ENCODE results near the gene ABCF2.

ABCF2 gene

GRCh38 chr7:151237244-151238189 lies 10.5 kb upstream of the ABCF2 start:
- Histone ChIP-seq H3K4me1 (ENCODE audit: control insufficient read depth in 2 of 2, insufficient read depth in 1 of 2, low read depth in 1 of 2, low read length in 2 of 2) (peaks cover 5 to 9% of the 10 kb centered on the region in 2 donors), H3K27ac (replicated peaks; ENCODE audit: low read length) (no peak overlapping the region)

DNA sequence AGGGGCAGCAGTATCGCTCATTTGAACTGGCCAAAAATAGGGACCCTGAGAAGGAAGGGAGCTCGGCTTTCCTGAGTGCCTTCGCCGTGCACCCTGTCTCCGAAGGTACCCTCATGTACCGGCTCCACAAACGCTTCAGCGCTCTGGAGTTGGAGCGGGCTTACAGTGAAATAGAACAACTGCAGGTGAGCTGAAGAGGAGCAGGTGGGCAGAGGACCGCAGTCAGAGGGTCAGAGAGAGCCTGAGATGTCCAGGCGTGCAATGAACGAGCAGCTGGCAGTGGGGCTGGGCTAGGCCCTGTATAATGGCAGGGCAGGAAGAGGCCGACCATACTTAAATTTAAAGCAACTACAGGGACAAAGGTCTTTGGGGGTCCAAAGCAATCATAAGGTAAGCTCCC lies 9.4 kb upstream of the ABCF2 start:
- Histone ChIP-seq H3K79me1 (ENCODE audit: low read depth, low read length) (peaks cover 19% of the 10 kb centered on the region), H2BK15ac (ENCODE audit: low read length) (no peak overlapping the region), H3K4me3 (ENCODE audit: low read length in 2 of 2) (peak overlapping the region in 1 of 2 donors; percentile 24), H3K9ac (ENCODE audit: low read depth, low read length, poor library complexity) (no peak overlapping the region), H4K91ac (ENCODE audit: low read depth, low read length, poor library complexity) (no peak overlapping the region), H2BK5ac (ENCODE audit: low read length) (no peak overlapping the region), H3K27ac (replicated peaks; ENCODE audit: low read length) (no peak overlapping the region), H2BK120ac (ENCODE audit: low read depth, low read length) (no peak overlapping the region), H3K9me3 (replicated peaks in 1 of 2; ENCODE audit: control insufficient read depth in 2 of 2, insufficient read depth in 1 of 2, low read depth in 1 of 2, low read length in 2 of 2) (no peaks in the 10 kb centered on the region), H3K18ac (ENCODE audit: low read length) (no peak overlapping the region), H3K4me1 (ENCODE audit: control insufficient read depth in 2 of 2, insufficient read depth in 1 of 2, low read depth in 1 of 2, low read length in 2 of 2) (peaks cover 5 to 9% of the 10 kb centered on the region in 2 donors), H2BK12ac (ENCODE audit: low read length) (no peak overlapping the region), H4K8ac (ENCODE audit: low read depth, low read length) (no peak overlapping the region), H2AFZ (ENCODE audit: low read length) (no peak overlapping the region), H3K27me3 (ENCODE audit: control insufficient read depth in 3 of 3, insufficient read depth in 3 of 3, low read depth in 1 of 3, low read length in 3 of 3) (no peaks in the 10 kb centered on the region), H3K36me3 (replicated peaks in 1 of 2; ENCODE audit: control insufficient read depth in 2 of 2, insufficient read depth in 2 of 2, low read length in 2 of 2) (peaks cover 33 to 72% of the 10 kb centered on the region in 2 donors), H3K4me2 (ENCODE audit: insufficient read depth, low read length, poor library complexity, severe bottlenecking) (no peak overlapping the region), H3K4ac (ENCODE audit: low read length) (no peak overlapping the region), H2AK5ac (ENCODE audit: low read depth, low read length) (no peak overlapping the region), H3K14ac (ENCODE audit: low read length) (no peak overlapping the region), H3K23ac (ENCODE audit: low read depth, low read length, poor library complexity) (no peak overlapping the region)
- WGBS, 2 donors (ENCODE audit: extremely low coverage in 2 of 2, insufficient read length in 2 of 2, insufficient replicate concordance in 1 of 2), result no CpG with 5 or more reads among the region's 13 CpGs
- DNase-seq (ENCODE audit: low spot score), result no peak

More at GRCh38 chr7:151237244-151238189, 10.5 kb upstream of the ABCF2 start:
- Histone ChIP-seq H3K14ac (ENCODE audit: low read length) (no peak overlapping the region), H2BK5ac (ENCODE audit: low read length) (no peak overlapping the region), H3K4me2 (ENCODE audit: insufficient read depth, low read length, poor library complexity, severe bottlenecking) (no peak overlapping the region), H3K18ac (ENCODE audit: low read length) (no peak overlapping the region), H3K9me3 (replicated peaks in 1 of 2; ENCODE audit: control insufficient read depth in 2 of 2, insufficient read depth in 1 of 2, low read depth in 1 of 2, low read length in 2 of 2) (no peaks in the 10 kb centered on the region), H3K9ac (ENCODE audit: low read depth, low read length, poor library complexity) (peak overlapping the region; percentile 64), H2AK5ac (ENCODE audit: low read depth, low read length) (no peak overlapping the region), H3K79me1 (ENCODE audit: low read depth, low read length) (peaks cover 19% of the 10 kb centered on the region), H3K4me3 (ENCODE audit: low read length in 2 of 2) (no peak overlapping the region), H3K23ac (ENCODE audit: low read depth, low read length, poor library complexity) (peak overlapping the region; percentile 56), H4K91ac (ENCODE audit: low read depth, low read length, poor library complexity) (no peak overlapping the region), H3K36me3 (replicated peaks in 1 of 2; ENCODE audit: control insufficient read depth in 2 of 2, insufficient read depth in 2 of 2, low read length in 2 of 2) (peaks cover 34 to 83% of the 10 kb centered on the region in 2 donors), H4K8ac (ENCODE audit: low read depth, low read length) (no peak overlapping the region), H3K27me3 (ENCODE audit: control insufficient read depth in 3 of 3, insufficient read depth in 3 of 3, low read depth in 1 of 3, low read length in 3 of 3) (no peaks in the 10 kb centered on the region), H2BK15ac (ENCODE audit: low read length) (no peak overlapping the region), H2AFZ (ENCODE audit: low read length) (no peak overlapping the region), H2BK120ac (ENCODE audit: low read depth, low read length) (no peak overlapping the region), H3K4ac (ENCODE audit: low read length) (no peak overlapping the region), H2BK12ac (ENCODE audit: low read length) (no peak overlapping the region)
- DNase-seq (ENCODE audit: low spot score), result no peak
- WGBS, 2 donors (ENCODE audit: extremely low coverage in 2 of 2, insufficient read length in 2 of 2, insufficient replicate concordance in 1 of 2), result no CpG with 5 or more reads among the region's 44 CpGs

- peaks cover 30 to 60% of the 10 kb centered on the region in 2 donors for H3K36me3 ChIP-seq (replicated peaks in 1 of 2; ENCODE audit: control insufficient read depth in 2 of 2, insufficient read depth in 2 of 2, low read length in 2 of 2)
- H3K9me3 ChIP-seq (replicated peaks in 1 of 2; ENCODE audit: control insufficient read depth in 2 of 2, insufficient read depth in 1 of 2, low read depth in 1 of 2, low read length in 2 of 2), result no peaks in the 10 kb centered on the region
- H2AK5ac ChIP-seq (ENCODE audit: low read depth, low read length), result no peak overlapping the region
Measured at GRCh38 chr7:151235091-151235787, 8.2 kb upstream of the ABCF2 start.

GRCh38 chr7:151233804-151234203 lies 6.8 kb upstream of the ABCF2 start:
- DNase-seq (ENCODE audit: low spot score), result no peak
- Histone ChIP-seq H2BK15ac (ENCODE audit: low read length) (no peak overlapping the region), H4K91ac (ENCODE audit: low read depth, low read length, poor library complexity) (no peak overlapping the region), H2BK12ac (ENCODE audit: low read length) (no peak overlapping the region), H3K27me3 (ENCODE audit: control insufficient read depth in 3 of 3, insufficient read depth in 3 of 3, low read depth in 1 of 3, low read length in 3 of 3) (no peaks in the 10 kb centered on the region), H3K36me3 (replicated peaks in 1 of 2; ENCODE audit: control insufficient read depth in 2 of 2, insufficient read depth in 2 of 2, low read length in 2 of 2) (peaks cover 24 to 46% of the 10 kb centered on the region in 2 donors), H4K8ac (ENCODE audit: low read depth, low read length) (no peak overlapping the region), H3K79me1 (ENCODE audit: low read depth, low read length) (peaks cover 16% of the 10 kb centered on the region), H2BK5ac (ENCODE audit: low read length) (no peak overlapping the region), H3K23ac (ENCODE audit: low read depth, low read length, poor library complexity) (no peak overlapping the region), H3K27ac (replicated peaks; ENCODE audit: low read length) (no peak overlapping the region), H3K4me2 (ENCODE audit: insufficient read depth, low read length, poor library complexity, severe bottlenecking) (peak overlapping the region; percentile 96), H3K4ac (ENCODE audit: low read length) (no peak overlapping the region), H3K4me1 (ENCODE audit: control insufficient read depth in 2 of 2, insufficient read depth in 1 of 2, low read depth in 1 of 2, low read length in 2 of 2) (peaks cover 6 to 9% of the 10 kb centered on the region in 2 donors), H3K18ac (ENCODE audit: low read length) (no peak overlapping the region), H2BK120ac (ENCODE audit: low read depth, low read length) (no peak overlapping the region), H2AFZ (ENCODE audit: low read length) (no peak overlapping the region), H3K9me3 (replicated peaks in 1 of 2; ENCODE audit: control insufficient read depth in 2 of 2, insufficient read depth in 1 of 2, low read depth in 1 of 2, low read length in 2 of 2) (no peaks in the 10 kb centered on the region), H3K4me3 (ENCODE audit: low read length in 2 of 2) (peak overlapping the region in 1 of 2 donors; percentile 65), H3K14ac (ENCODE audit: low read length) (no peak overlapping the region), H2AK5ac (ENCODE audit: low read depth, low read length) (no peak overlapping the region), H3K9ac (ENCODE audit: low read depth, low read length, poor library complexity) (no peak overlapping the region)
- no CpG with 5 or more reads among the region's 9 CpGs for WGBS, 2 donors (ENCODE audit: extremely low coverage in 2 of 2, insufficient read length in 2 of 2, insufficient replicate concordance in 1 of 2)

More at GRCh38 chr7:151235091-151235787, 8.2 kb upstream of the ABCF2 start:
- no peak overlapping the region for H4K91ac ChIP-seq (ENCODE audit: low read depth, low read length, poor library complexity)
- H3K23ac ChIP-seq (ENCODE audit: low read depth, low read length, poor library complexity), result no peak overlapping the region
- DNase-seq (ENCODE audit: low spot score), result no peak
- H2BK5ac ChIP-seq (ENCODE audit: low read length), result no peak overlapping the region
- no CpG with 5 or more reads among the region's 28 CpGs for WGBS, 2 donors (ENCODE audit: extremely low coverage in 2 of 2, insufficient read length in 2 of 2, insufficient replicate concordance in 1 of 2)
- H2BK15ac ChIP-seq (ENCODE audit: low read length), result no peak overlapping the region
- no peak overlapping the region for H3K18ac ChIP-seq (ENCODE audit: low read length)
- H3K4ac ChIP-seq (ENCODE audit: low read length), result no peak overlapping the region
- no peak overlapping the region for H4K8ac ChIP-seq (ENCODE audit: low read depth, low read length)
- peaks cover 19% of the 10 kb centered on the region for H3K79me1 ChIP-seq (ENCODE audit: low read depth, low read length)
- peaks cover 6 to 9% of the 10 kb centered on the region in 2 donors for H3K4me1 ChIP-seq (ENCODE audit: control insufficient read depth in 2 of 2, insufficient read depth in 1 of 2, low read depth in 1 of 2, low read length in 2 of 2)
- no peak overlapping the region for H3K27ac ChIP-seq (replicated peaks; ENCODE audit: low read length)
- no peak overlapping the region for H2AFZ ChIP-seq (ENCODE audit: low read length)
- no peak overlapping the region for H3K9ac ChIP-seq (ENCODE audit: low read depth, low read length, poor library complexity)
- no peaks in the 10 kb centered on the region for H3K27me3 ChIP-seq (ENCODE audit: control insufficient read depth in 3 of 3, insufficient read depth in 3 of 3, low read depth in 1 of 3, low read length in 3 of 3)
- no peak overlapping the region for H3K14ac ChIP-seq (ENCODE audit: low read length)
- no peak overlapping the region for H3K4me3 ChIP-seq (ENCODE audit: low read length in 2 of 2)
- no peak overlapping the region for H3K4me2 ChIP-seq (ENCODE audit: insufficient read depth, low read length, poor library complexity, severe bottlenecking)
- H2BK120ac ChIP-seq (ENCODE audit: low read depth, low read length), result no peak overlapping the region
- no peak overlapping the region for H2BK12ac ChIP-seq (ENCODE audit: low read length)

Measured in neuronal stem cell (in vitro differentiated cells).